Neuronal stem cell (in vitro differentiated cells): Measurements from ENCODE around the gene PAEP.

ENCODE experiments used
- DNase-seq: peaks from one replicate; pipeline ENCODE4 v3.0.0-alpha.2; 2013; ENCODE audit warnings: low spot score
- H2AFZ ChIP-seq: one replicate; pipeline ENCODE4 v1.6.1; 2013; ENCODE audit warnings: mild to moderate bottlenecking, low read length, inconsistent platforms
- H2AK5ac ChIP-seq: 2 replicates; pipeline ENCODE4 v1.6.1; 2013; ENCODE audit warnings: low read depth, mild to moderate bottlenecking, inconsistent platforms, low read length, moderate library complexity, mixed read lengths
- H2BK120ac ChIP-seq: 2 replicates; pipeline ENCODE4 v1.6.1; 2013; ENCODE audit warnings: low read depth, mild to moderate bottlenecking, inconsistent platforms, low read length, moderate library complexity, mixed read lengths
- H2BK12ac ChIP-seq: one replicate; pipeline ENCODE4 v1.6.1; 2013; ENCODE audit warnings: low read length, inconsistent platforms
- H2BK15ac ChIP-seq: 2 replicates; pipeline ENCODE4 v1.6.1; 2013; ENCODE audit warnings: mild to moderate bottlenecking, low read length, inconsistent platforms, mixed read lengths
- H2BK5ac ChIP-seq: one replicate; pipeline ENCODE4 v1.6.1; 2013; ENCODE audit warnings: inconsistent platforms, mild to moderate bottlenecking, low read length, moderate library complexity
- H3K14ac ChIP-seq: one replicate; pipeline ENCODE4 v1.6.1; 2013; ENCODE audit warnings: low read length, inconsistent platforms
- H3K18ac ChIP-seq: 2 replicates; pipeline ENCODE4 v1.6.1; 2013; ENCODE audit warnings: low read length, inconsistent platforms
- H3K23ac ChIP-seq: 2 replicates; pipeline ENCODE4 v1.6.1; 2013; ENCODE audit warnings: low read depth, mild to moderate bottlenecking, mixed read lengths, low read length, inconsistent platforms; ENCODE audit not compliant: poor library complexity
- H3K27ac ChIP-seq: replicated peaks from 3 replicates; pipeline ENCODE4 v1.5.1; 2013; ENCODE audit warnings: low read length, inconsistent platforms
- H3K27me3 ChIP-seq, 3 experiments: 2 replicates each; pipeline ENCODE4 v1.6.1; 2013; ENCODE audit warnings: low read length in 3 of 3, mild to moderate bottlenecking in 2 of 3, inconsistent platforms in 1 of 3, low read depth in 1 of 3, mixed read lengths in 1 of 3, moderate library complexity in 1 of 3; ENCODE audit not compliant: control insufficient read depth in 3 of 3, insufficient read depth in 3 of 3
- H3K36me3 ChIP-seq, 2 donors: replicated peaks in 1 of 2; 2 replicates each; pipeline ENCODE4 v1.6.1; 2013; ENCODE audit warnings: low read length in 2 of 2; ENCODE audit not compliant: control insufficient read depth in 2 of 2, insufficient read depth in 2 of 2
- H3K4ac ChIP-seq: 2 replicates; pipeline ENCODE4 v1.6.1; 2013; ENCODE audit warnings: inconsistent platforms, mild to moderate bottlenecking, low read length, moderate library complexity
- H3K4me1 ChIP-seq, 2 donors: 1 replicate in 1 of 2; 2 replicates in 1 of 2; pipeline ENCODE4 v1.6.1; 2013; ENCODE audit warnings: low read length in 2 of 2, low read depth in 1 of 2; ENCODE audit not compliant: control insufficient read depth in 2 of 2, insufficient read depth in 1 of 2
- H3K4me2 ChIP-seq: one replicate; pipeline ENCODE4 v1.6.1; 2013; ENCODE audit warnings: mild to moderate bottlenecking, low read length, inconsistent platforms; ENCODE audit not compliant: insufficient read depth, poor library complexity, severe bottlenecking
- H3K4me3 ChIP-seq, 2 donors: 2 replicates each; pipeline ENCODE4 v1.5.1; 2013; ENCODE audit warnings: low read length in 2 of 2, mild to moderate bottlenecking in 2 of 2, inconsistent platforms in 1 of 2, moderate library complexity in 1 of 2
- H3K79me1 ChIP-seq: one replicate; pipeline ENCODE4 v1.6.1; 2013; ENCODE audit warnings: low read depth, mild to moderate bottlenecking, inconsistent platforms, low read length, moderate library complexity
- H3K9ac ChIP-seq: one replicate; pipeline ENCODE4 v1.6.1; 2013; ENCODE audit warnings: mild to moderate bottlenecking, low read depth, low read length, inconsistent platforms; ENCODE audit not compliant: poor library complexity
- H3K9me3 ChIP-seq, 2 donors: replicated peaks in 1 of 2; 2 replicates each; pipeline versions ENCODE3 to v1.6.1; 2013; ENCODE audit warnings: low read length in 2 of 2, mild to moderate bottlenecking in 2 of 2, inconsistent platforms in 1 of 2, low read depth in 1 of 2, mixed read lengths in 1 of 2, moderate library complexity in 1 of 2; ENCODE audit not compliant: control insufficient read depth in 2 of 2, insufficient read depth in 1 of 2
- H4K8ac ChIP-seq: one replicate; pipeline ENCODE4 v1.6.1; 2013; ENCODE audit warnings: low read depth, mild to moderate bottlenecking, inconsistent platforms, low read length, moderate library complexity
- H4K91ac ChIP-seq: one replicate; pipeline ENCODE4 v1.6.1; 2013; ENCODE audit warnings: low read length, low read depth, mild to moderate bottlenecking, inconsistent platforms; ENCODE audit not compliant: poor library complexity
- WGBS, 2 donors: extraction: QIAGEN DNeasy Blood & Tissue Kit; methylation state at CpG; one replicate each; pipeline ENCODE4 v1.1.7; 2013; ENCODE audit warnings: missing lambda C conversion rate in 2 of 2, mixed read lengths in 1 of 2; ENCODE audit not compliant: insufficient read length in 2 of 2, insufficient replicate concordance in 1 of 2; ENCODE audit errors: extremely low coverage in 2 of 2; 5-methylcytosine and 5-hydroxymethylcytosine counted together

Gene PAEP

DNA sequence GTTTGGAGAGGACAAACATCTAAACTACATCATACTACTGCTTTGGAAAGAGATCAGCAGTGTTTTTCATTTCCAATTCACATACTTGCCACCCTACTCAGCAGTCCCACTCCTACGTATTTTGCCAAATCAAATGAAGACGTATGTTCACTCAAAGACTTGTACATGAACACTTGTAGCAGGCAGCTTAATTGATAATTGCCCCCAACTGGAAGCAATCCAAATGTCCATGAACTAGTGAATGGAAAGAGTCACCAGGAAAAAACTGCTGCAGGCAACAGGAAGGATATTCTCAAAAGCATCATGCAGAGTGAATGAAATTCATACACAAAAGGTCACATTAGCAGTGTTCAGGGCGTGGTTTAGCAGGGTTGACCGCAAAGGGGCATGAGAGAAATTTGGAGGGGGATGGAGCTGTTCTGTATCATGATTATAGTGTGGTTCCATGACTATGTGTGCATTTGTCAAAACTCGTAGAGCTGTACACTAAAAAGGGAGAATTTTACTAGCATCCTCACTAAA lies 38.8 kb downstream of the PAEP start:
- no peak for DNase-seq
- peaks cover 0 to 9% (median 0%) of the 10 kb centered on the region in 3 experiments for H3K27me3 ChIP-seq
- no peak overlapping the region for H2AFZ ChIP-seq
- no peak overlapping the region for H3K23ac ChIP-seq
- no peaks in the 10 kb centered on the region for H3K36me3 ChIP-seq
- peaks cover 0 to 2% of the 10 kb centered on the region in 2 donors for H3K9me3 ChIP-seq
- H3K4me2 ChIP-seq, result no peak overlapping the region
- no peaks in the 10 kb centered on the region for H3K4me1 ChIP-seq
- no peak overlapping the region for H3K27ac ChIP-seq
- H3K79me1 ChIP-seq, result no peaks in the 10 kb centered on the region
- H2AK5ac ChIP-seq, result no peak overlapping the region
- no peak overlapping the region for H2BK15ac ChIP-seq
- H4K8ac ChIP-seq, result no peak overlapping the region
- H3K4me3 ChIP-seq, result no peak overlapping the region
- no peak overlapping the region for H2BK12ac ChIP-seq
- no peak overlapping the region for H2BK5ac ChIP-seq
- H4K91ac ChIP-seq, result no peak overlapping the region
- H3K9ac ChIP-seq, result no peak overlapping the region
- no peak overlapping the region for H3K14ac ChIP-seq
- H2BK120ac ChIP-seq, result no peak overlapping the region
- H3K18ac ChIP-seq, result no peak overlapping the region
- no CpG with 5 or more reads among the region's 5 CpGs for WGBS, 2 donors
- H3K4ac ChIP-seq, result no peak overlapping the region

DNA sequence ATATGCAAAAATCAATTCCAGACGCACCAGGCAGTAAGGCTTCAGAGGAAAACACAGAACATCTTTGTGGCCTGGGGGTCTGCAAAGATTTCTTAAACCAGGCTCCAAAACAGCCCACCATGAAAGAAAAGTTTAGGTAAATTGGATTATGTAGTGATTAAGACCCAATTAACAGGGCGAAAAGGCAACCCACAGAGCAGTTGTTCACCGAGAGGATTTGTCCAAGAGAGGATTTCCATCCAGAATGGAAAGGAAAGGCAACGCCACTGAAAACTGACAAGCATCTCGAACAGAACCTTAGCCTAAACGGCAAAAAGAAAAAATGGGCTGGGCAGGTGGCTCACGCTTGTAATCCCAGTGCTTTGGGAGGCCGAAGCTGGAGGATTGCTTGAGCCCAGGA lies 40.4 kb downstream of the PAEP start:
- Histone ChIP-seq H4K8ac (no peak overlapping the region), H3K23ac (no peak overlapping the region), H3K4me1 (no peaks in the 10 kb centered on the region), H3K4me3 (no peak overlapping the region), H4K91ac (no peak overlapping the region), H2BK15ac (no peak overlapping the region), H3K79me1 (no peaks in the 10 kb centered on the region), H3K27me3 (peaks cover 0 to 11% (median 0%) of the 10 kb centered on the region in 3 experiments), H3K36me3 (no peaks in the 10 kb centered on the region), H3K14ac (no peak overlapping the region), H2AFZ (no peak overlapping the region), H2BK5ac (no peak overlapping the region), H3K18ac (no peak overlapping the region), H3K4me2 (no peak overlapping the region), H2BK12ac (no peak overlapping the region), H3K9me3 (peaks cover 0 to 2% of the 10 kb centered on the region in 2 donors), H2BK120ac (no peak overlapping the region), H3K27ac (no peak overlapping the region), H3K9ac (no peak overlapping the region), H3K4ac (no peak overlapping the region), H2AK5ac (no peak overlapping the region)
- DNase-seq, result no peak
- no CpG with 5 or more reads among the region's 8 CpGs for WGBS, 2 donors

DNA sequence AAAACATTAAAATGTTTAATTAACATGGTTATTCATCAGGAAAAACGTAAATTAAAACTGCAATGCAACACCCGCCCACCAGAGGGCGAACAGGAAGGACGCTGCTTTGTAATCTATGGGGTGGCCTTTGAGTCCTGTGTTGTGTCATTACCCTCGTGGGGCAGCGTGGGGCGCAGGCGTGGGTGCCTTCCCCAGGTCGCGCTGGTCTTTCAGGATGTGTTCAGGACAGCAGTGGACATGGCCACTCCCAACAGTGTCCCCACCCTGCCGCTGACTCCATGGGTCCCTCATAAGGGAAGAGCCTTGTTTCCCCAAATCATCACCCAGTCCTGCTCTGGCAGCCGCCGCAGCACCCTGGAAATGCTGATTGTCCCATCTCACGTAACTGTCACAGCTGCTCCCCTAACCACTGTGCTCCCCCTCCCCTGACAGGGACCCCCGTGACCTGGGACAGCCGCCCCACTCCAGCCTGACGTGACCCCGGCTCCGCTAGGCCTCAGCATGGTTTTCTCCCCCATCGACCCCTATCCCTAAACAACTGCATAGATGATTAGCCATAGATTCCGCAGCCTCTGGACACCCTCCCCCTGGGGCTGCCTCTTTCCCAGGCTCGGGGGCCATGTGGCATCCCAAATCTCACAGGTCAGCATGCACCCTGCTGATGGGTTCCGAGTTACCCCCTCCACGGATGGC lies 41.4 kb downstream of the PAEP start:
- peaks cover 0 to 11% (median 0%) of the 10 kb centered on the region in 3 experiments for H3K27me3 ChIP-seq
- DNase-seq, result peak; percentile 46

DNA sequence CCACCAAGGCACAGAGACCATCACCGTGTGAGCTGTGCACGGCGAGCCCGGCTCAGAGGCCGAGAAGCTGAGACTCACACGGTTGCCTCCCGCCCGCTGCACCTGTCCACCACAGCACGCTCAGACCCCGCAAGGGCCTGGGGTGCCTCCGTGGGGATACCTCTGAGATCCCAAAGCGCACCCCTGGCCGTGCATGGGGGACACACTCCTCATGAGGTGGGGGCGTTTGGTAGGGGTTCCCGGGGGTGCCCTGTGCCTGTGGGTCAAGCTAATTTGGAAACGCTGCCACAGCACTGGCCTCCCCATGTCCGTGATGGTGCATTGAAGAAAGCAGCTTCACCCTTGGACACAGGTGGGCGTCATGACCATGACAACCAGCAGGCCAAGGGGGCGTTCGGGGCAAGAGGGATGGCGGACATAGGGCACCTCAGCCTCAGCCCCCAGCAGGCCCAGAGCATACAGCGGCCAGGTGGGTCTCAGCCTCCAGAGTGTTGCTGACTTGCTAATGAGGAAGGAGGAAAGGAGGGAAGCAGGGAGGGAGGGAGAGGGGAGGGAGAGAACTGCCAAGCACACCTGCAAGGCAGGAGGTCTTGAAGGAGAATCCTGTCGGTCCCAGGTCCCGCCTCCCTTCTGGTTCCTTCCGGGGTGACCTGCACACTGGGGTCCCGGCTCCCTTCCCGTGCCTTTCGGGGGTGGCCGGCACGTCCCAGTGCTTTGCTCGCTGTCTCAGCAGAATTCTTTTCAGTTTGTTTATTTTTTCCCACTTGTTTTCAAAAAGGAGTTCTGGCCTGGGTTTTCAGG lies 43.1 kb downstream of the PAEP start:
- H3K9ac ChIP-seq, result no peak overlapping the region
- H4K8ac ChIP-seq, result no peak overlapping the region
- no peaks in the 10 kb centered on the region for H3K36me3 ChIP-seq
- H2AK5ac ChIP-seq, result peak overlapping the region; percentile 79
- no peak overlapping the region for H3K27ac ChIP-seq
- H3K4me3 ChIP-seq, result peak overlapping the region in 1 of 2 donors; percentile 19
- H2AFZ ChIP-seq, result no peak overlapping the region
- H3K9me3 ChIP-seq, result peaks cover 0 to 2% of the 10 kb centered on the region in 2 donors
- no peak overlapping the region for H2BK120ac ChIP-seq
- H3K18ac ChIP-seq, result peak overlapping the region; percentile 46
- peaks cover 0 to 9% (median 0%) of the 10 kb centered on the region in 3 experiments for H3K27me3 ChIP-seq
- H3K14ac ChIP-seq, result no peak overlapping the region
- H3K79me1 ChIP-seq, result no peaks in the 10 kb centered on the region
- no peak overlapping the region for H3K4me2 ChIP-seq
- H2BK12ac ChIP-seq, result no peak overlapping the region
- H2BK15ac ChIP-seq, result peak overlapping the region; percentile 40
- WGBS, 2 donors, result no CpG with 5 or more reads among the region's 31 CpGs
- H2BK5ac ChIP-seq, result peak overlapping the region; percentile 1
- peak overlapping the region; percentile 57 for H3K4ac ChIP-seq
- peak overlapping the region; percentile 48 for H3K23ac ChIP-seq
- no peaks in the 10 kb centered on the region for H3K4me1 ChIP-seq
- DNase-seq, result no peak
- peak overlapping the region; percentile 89 for H4K91ac ChIP-seq

More for the DNA sequence above, 41.4 kb downstream of the PAEP start:
- H3K18ac ChIP-seq, result peak overlapping the region; percentile 12
- no peak overlapping the region for H2BK5ac ChIP-seq
- no peak overlapping the region for H4K8ac ChIP-seq
- no peak overlapping the region for H2BK12ac ChIP-seq
- H2BK15ac ChIP-seq, result no peak overlapping the region
- H3K14ac ChIP-seq, result no peak overlapping the region
- no peak overlapping the region for H3K23ac ChIP-seq
- H3K9me3 ChIP-seq, result peaks cover 0 to 2% of the 10 kb centered on the region in 2 donors
- peak overlapping the region; percentile 82 for H2AK5ac ChIP-seq
- no peak overlapping the region for H3K4me2 ChIP-seq
- no peak overlapping the region for H3K4ac ChIP-seq
- H3K4me3 ChIP-seq, result peak overlapping the region in 1 of 2 donors; percentile 37
- WGBS, 2 donors, result no CpG with 5 or more reads among the region's 24 CpGs
- no peak overlapping the region for H4K91ac ChIP-seq
- H3K9ac ChIP-seq, result no peak overlapping the region
- H2BK120ac ChIP-seq, result no peak overlapping the region
- no peaks in the 10 kb centered on the region for H3K4me1 ChIP-seq
- H3K27ac ChIP-seq, result no peak overlapping the region
- no peaks in the 10 kb centered on the region for H3K36me3 ChIP-seq
- H3K79me1 ChIP-seq, result no peaks in the 10 kb centered on the region
- no peak overlapping the region for H2AFZ ChIP-seq
